ENCODE measurements around the gene TTLL9.

The TTLL9 gene

GRCh38 chr20:31939661-31940060 is 69.2 kb downstream of the TTLL9 start:
- TF ChIP-seq CTCF (IDR thresholded peaks at IDR 0.05; ENCODE audit: low read depth, low read length): no peak
- no peak for DNase-seq (ENCODE audit: low read depth, low spot score)
- in situ Hi-C loops (cut with HindIII; ENCODE audit: low sequenced_read_pairs): no loop called here
- H3K4me3 ChIP-seq (ENCODE audit: low read depth, low read length): no peak overlapping the region

- H3K4me3 ChIP-seq (ENCODE audit: low read depth, low read length): no peak overlapping the region
- TF ChIP-seq CTCF (IDR thresholded peaks at IDR 0.05; ENCODE audit: low read depth, low read length): no peak
- in situ Hi-C loops (cut with HindIII; ENCODE audit: low sequenced_read_pairs): no loop called here
- DNase-seq (ENCODE audit: low read depth, low spot score): no peak
Measured at GRCh38 chr20:31943052-31943471, 72.6 kb downstream of the TTLL9 start.

GRCh38 chr20:31945319-31945718 is 74.9 kb downstream of the TTLL9 start:
- in situ Hi-C loops (cut with HindIII; ENCODE audit: low sequenced_read_pairs): no loop called here
- no peak for TF ChIP-seq CTCF (IDR thresholded peaks at IDR 0.05; ENCODE audit: low read depth, low read length)
- no peak overlapping the region for H3K4me3 ChIP-seq (ENCODE audit: low read depth, low read length)
- no peak for DNase-seq (ENCODE audit: low read depth, low spot score)

- no peak for TF ChIP-seq CTCF (IDR thresholded peaks at IDR 0.05; ENCODE audit: low read depth, low read length)
- peak; percentile 68 for DNase-seq (ENCODE audit: low read depth, low spot score)
- H3K4me3 ChIP-seq (ENCODE audit: low read depth, low read length): no peak overlapping the region
- in situ Hi-C loops (cut with HindIII; ENCODE audit: low sequenced_read_pairs): no loop called here
Measured at GRCh38 chr20:31945785-31946184, 75.4 kb downstream of the TTLL9 start.

- in situ Hi-C loops (cut with HindIII; ENCODE audit: low sequenced_read_pairs): no loop called here
- no peak for DNase-seq (ENCODE audit: low read depth, low spot score)
- H3K4me3 ChIP-seq (ENCODE audit: low read depth, low read length): no peak overlapping the region
- no peak for TF ChIP-seq CTCF (IDR thresholded peaks at IDR 0.05; ENCODE audit: low read depth, low read length)
Measured at GRCh38 chr20:31948008-31948407, 77.6 kb downstream of the TTLL9 start.

- in situ Hi-C loops (cut with HindIII; ENCODE audit: low sequenced_read_pairs): no loop called here
- DNase-seq (ENCODE audit: low read depth, low spot score): no peak
- H3K4me3 ChIP-seq (ENCODE audit: low read depth, low read length): no peak overlapping the region
- TF ChIP-seq CTCF (IDR thresholded peaks at IDR 0.05; ENCODE audit: low read depth, low read length): no peak
Measured at GRCh38 chr20:31949877-31950646, 79.6 kb downstream of the TTLL9 start.

All from astrocyte of the spinal cord (primary cell).